A549 (cell line): ENCODE measurements around the gene TKTL1. TPM values are rescaled to one million over a fixed set of nuclear protein-coding genes. Genes with fewer than 3 reads are reported as not detected.

Source experiments
- ATAC-seq, 2 experiments: fragments of 200-7000 bp in 1 of 2; fragments of >200 bp in 1 of 2; cut with Nextera tagmentation in 1 of 2; cut with Tn5 transposase in 1 of 2; 3 replicates each; pipeline versions ENCODE4 v1.8.0 to v1.9.1; 2018 to 2020; ENCODE audit warnings: mild to moderate bottlenecking in 1 of 2, moderate library complexity in 1 of 2
- CTCF ChIA-PET: fragments of 300-600 bp; sonication (Branson Sonifier 250); formaldehyde crosslinking; extraction: SDS; loops from one replicate; lab custom pipeline; 2021; ENCODE audit warnings: antibody characterized with exemption, inconsistent platforms; lab: Yijun Ruan, JAX
- POLR2A ChIA-PET: fragments of 350-600 bp; formaldehyde crosslinking; extraction: SDS; loops from one replicate; lab custom pipeline; 2021; ENCODE audit warnings: antibody characterized with exemption, inconsistent platforms; lab: Yijun Ruan, JAX
- DNase-seq, 2 experiments: peaks; one replicate each; pipeline versions ENCODE4 v3.0.0 to v3.0.0-alpha.2; 2011 to 2016; ENCODE audit warnings: low read depth in 1 of 2, low spot score in 1 of 2
- FAIRE-seq: peaks from 2 replicates; lab custom pipeline; 2011; peaks lifted over from hg19 to GRCh38; lab: Jason Lieb, UNC
- H3K27ac ChIP-seq, 2 experiments: fragments of >200 bp; sonication (Bioruptor Twin); formaldehyde crosslinking; 3 replicates each; pipeline ENCODE4 v1.5.1; 2016 to 2017
- H3K4me1 ChIP-seq: fragments of >200 bp; sonication (Bioruptor Twin); formaldehyde crosslinking; 3 replicates; pipeline ENCODE4 v1.6.1; 2016
- H3K4me2 ChIP-seq: fragments of >200 bp; sonication (Bioruptor Twin); formaldehyde crosslinking; 3 replicates; pipeline ENCODE4 v1.6.1; 2016
- H3K4me3 ChIP-seq: fragments of >200 bp; sonication (Bioruptor Twin); formaldehyde crosslinking; 3 replicates; pipeline ENCODE4 v1.5.1; 2016
- H3K9me3 ChIP-seq: fragments of >200 bp; sonication (Bioruptor Twin); formaldehyde crosslinking; 3 replicates; pipeline ENCODE4 v1.6.1; 2016
- CHD2 ChIP-seq: fragments of 150-350 bp; IDR thresholded peaks from 2 replicates; pipeline ENCODE4 v1.6.1; 2014; ENCODE audit warnings: low read length; ENCODE audit not compliant: partially characterized antibody
- FOSL2 ChIP-seq, 2 experiments: fragments of 450-650 bp in 1 of 2; fragments of >200 bp in 1 of 2; sonication (Bioruptor Twin) in 1 of 2; formaldehyde crosslinking; IDR thresholded peaks; 2 replicates each; pipeline versions ENCODE4 v1.5.0 to v1.6.1; 2016 to 2020; ENCODE audit warnings: mild to moderate bottlenecking in 1 of 2, moderate library complexity in 1 of 2
- GATA3 ChIP-seq: IDR thresholded peaks from 2 replicates; pipeline ENCODE4 v1.6.1; 2012; ENCODE audit warnings: borderline replicate concordance
- JUN ChIP-seq, 2 experiments: fragments of >200 bp; sonication (Bioruptor Twin); formaldehyde crosslinking; IDR thresholded peaks; 2 replicates in 1 of 2; 3 replicates in 1 of 2; pipeline ENCODE4 v1.6.1; 2016 to 2017
- MAFK ChIP-seq: fragments of 450-650 bp; IDR thresholded peaks from 2 replicates; pipeline ENCODE4 v1.6.1; 2014; ENCODE audit not compliant: partially characterized antibody
- MAZ ChIP-seq: fragments of 150-350 bp; IDR thresholded peaks from 2 replicates; pipeline ENCODE4 v1.6.1; 2014; ENCODE audit warnings: antibody characterized with exemption, low read depth, low read length, borderline replicate concordance
- NPAS2 ChIP-seq: fragments of 250-450 bp; sonication (Bioruptor Pico); IDR thresholded peaks from 2 replicates; pipeline ENCODE4 v1.8.0; 2022; ENCODE audit warnings: mild to moderate bottlenecking, moderate library complexity, borderline replicate concordance
- PHF8 ChIP-seq: fragments of 200-600 bp; sonication (generic); IDR thresholded peaks from 2 replicates; pipeline ENCODE4 v1.6.1; 2016; ENCODE audit warnings: low read depth, mild to moderate bottlenecking, antibody characterized with exemption, moderate library complexity, borderline replicate concordance
- POLR2A ChIP-seq: IDR thresholded peaks from 2 replicates; pipeline ENCODE4 v1.6.1; 2012; ENCODE audit warnings: mild to moderate bottlenecking, low read length
- RAD21 ChIP-seq, 2 experiments: fragments of >200 bp in 1 of 2; sonication (Bioruptor Twin) in 1 of 2; formaldehyde crosslinking in 1 of 2; IDR thresholded peaks in 1 of 2; conservative IDR thresholded peaks in 1 of 2; 2 replicates in 1 of 2; 3 replicates in 1 of 2; pipeline ENCODE4 v1.6.1; 2012 to 2018; ENCODE audit warnings: inconsistent platforms in 1 of 2
- RARB ChIP-seq: fragments of 250-450 bp; sonication (Bioruptor Pico); IDR thresholded peaks from 2 replicates; pipeline ENCODE4 v1.8.0; 2021; ENCODE audit warnings: mild to moderate bottlenecking, moderate library complexity
- RNF2 ChIP-seq: fragments of 200-600 bp; sonication (generic); IDR thresholded peaks from 2 replicates; pipeline ENCODE4 v1.6.1; 2016; ENCODE audit warnings: low read depth, mild to moderate bottlenecking, antibody characterized with exemption, moderate library complexity, borderline replicate concordance
- SREBF2 ChIP-seq: fragments of 450-650 bp; IDR thresholded peaks from 2 replicates; pipeline ENCODE4 v1.6.1; 2014; ENCODE audit warnings: mild to moderate bottlenecking, moderate library complexity
- TFCP2L1 ChIP-seq: fragments of 250-450 bp; sonication (Bioruptor Pico); IDR thresholded peaks from 2 replicates; pipeline ENCODE4 v1.5.0; 2021; ENCODE audit warnings: mild to moderate bottlenecking
- TP53 ChIP-seq: fragments of 250-450 bp; sonication (Bioruptor Pico); IDR thresholded peaks from 2 replicates; pipeline ENCODE4 v1.5.0; 2021; ENCODE audit warnings: mild to moderate bottlenecking, moderate library complexity
- WGBS: methylation state at CpG from one replicate; pipeline ENCODE4 v1.1.6; 2017; ENCODE audit errors: missing lambda C conversion rate; 5-methylcytosine and 5-hydroxymethylcytosine counted together
- polyA plus RNA-seq, 4 experiments: library from polyadenylated mRNA; depleted of rRNA in 3 of 4; stranded (reverse); fragments of >200 nt; fragmentation: RNase III in 1 of 4; extraction: RNeasy Plus Mini Kit Qiagen cat#74134 plus additional on column Dnase treatment in 1 of 4; gene quantifications; 2 replicates in 3 of 4; 3 replicates in 1 of 4; pipeline ENCODE4 v1.2.3, GENCODE V29; 2011 to 2017
- TF ChIP-seq, protein P1 (sequence below): IDR thresholded peaks from 2 replicates; pipeline ENCODE4 v1.6.1; 2012
- TF ChIP-seq, protein P2 (sequence below): IDR thresholded peaks from 2 replicates; pipeline ENCODE4 v1.6.1; 2012
- TF ChIP-seq, protein P3 (sequence below): fragments of 200-600 bp; sonication (generic); IDR thresholded peaks from 2 replicates; pipeline ENCODE4 v1.6.1; 2016; ENCODE audit warnings: antibody characterized with exemption, mild to moderate bottlenecking, moderate library complexity
- TF ChIP-seq, protein P4 (sequence below): fragments of >200 bp; sonication (Bioruptor Twin); formaldehyde crosslinking; IDR thresholded peaks from 3 replicates; pipeline ENCODE4 v1.6.1; 2016
- TF ChIP-seq, protein P5 (sequence below): fragments of 250-450 bp; sonication (Bioruptor Pico); IDR thresholded peaks from 2 replicates; pipeline ENCODE4 v1.5.0; 2020; ENCODE audit warnings: low read depth, mild to moderate bottlenecking, moderate library complexity
- TF ChIP-seq, protein P6 (sequence below): fragments of 450-650 bp; IDR thresholded peaks from 2 replicates; pipeline ENCODE4 v1.6.1; 2014; ENCODE audit warnings: antibody characterized with exemption
- TF ChIP-seq, protein P7 (sequence below): fragments of 250-450 bp; sonication (Bioruptor Pico); IDR thresholded peaks from 2 replicates; pipeline ENCODE4 v1.5.0; 2021; ENCODE audit warnings: mild to moderate bottlenecking, moderate library complexity, borderline replicate concordance

The TKTL1 gene
- polyA plus RNA-seq, 2 of the 4 experiments (the other 2 are of a cell fraction), result 0.14 TPM; not detected in 1

DNA sequence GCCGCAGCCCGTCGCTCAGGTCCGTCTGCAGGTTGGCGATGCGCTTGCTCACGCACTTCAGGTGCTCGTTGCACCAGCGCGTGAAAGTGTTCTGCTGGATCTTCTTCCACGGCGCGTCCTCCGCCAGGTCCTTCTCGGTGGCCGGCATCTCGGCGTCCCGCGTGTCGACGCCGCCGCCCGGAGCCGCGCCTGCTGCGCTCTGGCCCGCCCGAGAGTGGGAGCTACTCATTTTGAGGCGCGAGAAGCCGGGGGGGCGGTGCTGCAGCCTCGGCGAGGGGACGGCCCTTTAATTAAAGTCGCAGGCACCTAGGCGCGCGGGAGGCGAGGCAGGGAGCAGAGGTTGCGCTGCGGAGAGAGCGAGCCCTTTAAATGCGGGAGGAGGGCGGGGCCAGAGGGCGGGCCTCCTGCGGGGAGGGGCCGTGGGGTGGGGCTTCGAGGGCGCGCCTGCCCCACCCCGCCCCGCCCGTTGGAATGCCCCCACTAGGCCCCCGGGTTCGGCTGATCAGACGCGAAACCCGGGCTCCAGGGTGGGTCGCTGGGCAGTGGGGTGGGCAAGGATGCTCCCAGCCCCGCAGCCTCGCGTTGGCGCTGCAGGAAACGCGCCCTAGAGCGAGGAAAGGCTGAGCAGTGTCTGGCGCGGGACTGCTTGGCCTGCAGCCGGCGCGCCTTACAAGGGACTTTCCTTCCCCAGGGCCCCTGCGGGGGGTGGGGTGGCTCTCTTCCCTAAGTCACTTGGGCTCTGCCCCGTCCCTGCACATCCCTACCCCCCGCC lies 75.6 kb downstream of the TKTL1 start:
- POLR2A ChIA-PET, result interaction anchor here (0.6 to 1.3 kb wide), 8 partner anchors 8 to 402 kb away, joined by 3 to 11 read pairs (median 3); partner anchors contain the start of gene EMD
- TF ChIP-seq, protein P1, sequence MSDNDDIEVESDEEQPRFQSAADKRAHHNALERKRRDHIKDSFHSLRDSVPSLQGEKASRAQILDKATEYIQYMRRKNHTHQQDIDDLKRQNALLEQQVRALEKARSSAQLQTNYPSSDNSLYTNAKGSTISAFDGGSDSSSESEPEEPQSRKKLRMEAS, result peak; percentile 93
- peak; percentile 39; the same call in 1 of the 2 replicates for TF ChIP-seq GATA3
- TF ChIP-seq SREBF2, result no peak
- peak; percentile 79 to 97; a peak in 4 of 5 replicates for TF ChIP-seq JUN (IDR thresholded peaks at IDR 0.05)
- TF ChIP-seq FOSL2 (IDR thresholded peaks at IDR 0.05), result no peak
- peak; percentile 31; the same call in 1 of the 2 replicates for TF ChIP-seq FOSL2 (CRISPR knock-in tag; IDR thresholded peaks at IDR 0.05)
- TF ChIP-seq, protein P2, sequence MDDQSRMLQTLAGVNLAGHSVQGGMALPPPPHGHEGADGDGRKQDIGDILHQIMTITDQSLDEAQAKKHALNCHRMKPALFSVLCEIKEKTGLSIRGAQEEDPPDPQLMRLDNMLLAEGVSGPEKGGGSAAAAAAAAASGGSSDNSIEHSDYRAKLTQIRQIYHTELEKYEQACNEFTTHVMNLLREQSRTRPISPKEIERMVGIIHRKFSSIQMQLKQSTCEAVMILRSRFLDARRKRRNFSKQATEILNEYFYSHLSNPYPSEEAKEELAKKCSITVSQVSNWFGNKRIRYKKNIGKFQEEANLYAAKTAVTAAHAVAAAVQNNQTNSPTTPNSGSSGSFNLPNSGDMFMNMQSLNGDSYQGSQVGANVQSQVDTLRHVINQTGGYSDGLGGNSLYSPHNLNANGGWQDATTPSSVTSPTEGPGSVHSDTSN, result peak; percentile 62
- TF ChIP-seq, protein P3, sequence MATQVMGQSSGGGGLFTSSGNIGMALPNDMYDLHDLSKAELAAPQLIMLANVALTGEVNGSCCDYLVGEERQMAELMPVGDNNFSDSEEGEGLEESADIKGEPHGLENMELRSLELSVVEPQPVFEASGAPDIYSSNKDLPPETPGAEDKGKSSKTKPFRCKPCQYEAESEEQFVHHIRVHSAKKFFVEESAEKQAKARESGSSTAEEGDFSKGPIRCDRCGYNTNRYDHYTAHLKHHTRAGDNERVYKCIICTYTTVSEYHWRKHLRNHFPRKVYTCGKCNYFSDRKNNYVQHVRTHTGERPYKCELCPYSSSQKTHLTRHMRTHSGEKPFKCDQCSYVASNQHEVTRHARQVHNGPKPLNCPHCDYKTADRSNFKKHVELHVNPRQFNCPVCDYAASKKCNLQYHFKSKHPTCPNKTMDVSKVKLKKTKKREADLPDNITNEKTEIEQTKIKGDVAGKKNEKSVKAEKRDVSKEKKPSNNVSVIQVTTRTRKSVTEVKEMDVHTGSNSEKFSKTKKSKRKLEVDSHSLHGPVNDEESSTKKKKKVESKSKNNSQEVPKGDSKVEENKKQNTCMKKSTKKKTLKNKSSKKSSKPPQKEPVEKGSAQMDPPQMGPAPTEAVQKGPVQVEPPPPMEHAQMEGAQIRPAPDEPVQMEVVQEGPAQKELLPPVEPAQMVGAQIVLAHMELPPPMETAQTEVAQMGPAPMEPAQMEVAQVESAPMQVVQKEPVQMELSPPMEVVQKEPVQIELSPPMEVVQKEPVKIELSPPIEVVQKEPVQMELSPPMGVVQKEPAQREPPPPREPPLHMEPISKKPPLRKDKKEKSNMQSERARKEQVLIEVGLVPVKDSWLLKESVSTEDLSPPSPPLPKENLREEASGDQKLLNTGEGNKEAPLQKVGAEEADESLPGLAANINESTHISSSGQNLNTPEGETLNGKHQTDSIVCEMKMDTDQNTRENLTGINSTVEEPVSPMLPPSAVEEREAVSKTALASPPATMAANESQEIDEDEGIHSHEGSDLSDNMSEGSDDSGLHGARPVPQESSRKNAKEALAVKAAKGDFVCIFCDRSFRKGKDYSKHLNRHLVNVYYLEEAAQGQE, result peak; percentile 30; the same call in 1 of the 2 replicates
- TF ChIP-seq TP53, result peak; percentile 81; the same call in 1 of the 2 replicates
- TF ChIP-seq PHF8, result peak; percentile 96
- peak; percentile 90; the same call in 1 of the 2 replicates for TF ChIP-seq MAZ
- TF ChIP-seq, protein P4, sequence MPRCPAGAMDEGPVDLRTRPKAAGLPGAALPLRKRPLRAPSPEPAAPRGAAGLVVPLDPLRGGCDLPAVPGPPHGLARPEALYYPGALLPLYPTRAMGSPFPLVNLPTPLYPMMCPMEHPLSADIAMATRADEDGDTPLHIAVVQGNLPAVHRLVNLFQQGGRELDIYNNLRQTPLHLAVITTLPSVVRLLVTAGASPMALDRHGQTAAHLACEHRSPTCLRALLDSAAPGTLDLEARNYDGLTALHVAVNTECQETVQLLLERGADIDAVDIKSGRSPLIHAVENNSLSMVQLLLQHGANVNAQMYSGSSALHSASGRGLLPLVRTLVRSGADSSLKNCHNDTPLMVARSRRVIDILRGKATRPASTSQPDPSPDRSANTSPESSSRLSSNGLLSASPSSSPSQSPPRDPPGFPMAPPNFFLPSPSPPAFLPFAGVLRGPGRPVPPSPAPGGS, result peak; percentile 89
- peak; percentile 75; the same call in 1 of the 2 replicates for TF ChIP-seq RARB (CRISPR knock-in tag)
- TF ChIP-seq NPAS2, result no peak
- 0 out of 2 replicates have a peak, but pooled peaks have one; percentile 33 for TF ChIP-seq TFCP2L1
- TF ChIP-seq CHD2, result no peak
- peak; percentile 100 for TF ChIP-seq POLR2A
- TF ChIP-seq RAD21 (conservative IDR thresholded peaks at IDR 0.05 in 1 of 2, IDR thresholded peaks at IDR 0.05 in 1 of 2), result no peak
- peak overlapping the region; percentile 98 to 100 for H3K27ac ChIP-seq
- CTCF ChIA-PET, result interaction anchor here (1.8 kb wide), 1 partner anchor 21 kb away, joined by 4 read pairs; no protein-coding TSS in a partner anchor
- H3K4me3 ChIP-seq, result peak overlapping the region; percentile 98
- WGBS, result 0% methylated on average over 7 of the region's 77 CpGs
- H3K9me3 ChIP-seq, result no peaks in the 10 kb centered on the region
- peak overlapping the region; percentile 99 for H3K4me2 ChIP-seq
- FAIRE-seq, result no peak
- DNase-seq, result peak; percentile 70 to 96
- ATAC-seq, result peak; percentile 30 to 65
- H3K4me1 ChIP-seq, result peaks cover 46% of the 10 kb centered on the region

DNA sequence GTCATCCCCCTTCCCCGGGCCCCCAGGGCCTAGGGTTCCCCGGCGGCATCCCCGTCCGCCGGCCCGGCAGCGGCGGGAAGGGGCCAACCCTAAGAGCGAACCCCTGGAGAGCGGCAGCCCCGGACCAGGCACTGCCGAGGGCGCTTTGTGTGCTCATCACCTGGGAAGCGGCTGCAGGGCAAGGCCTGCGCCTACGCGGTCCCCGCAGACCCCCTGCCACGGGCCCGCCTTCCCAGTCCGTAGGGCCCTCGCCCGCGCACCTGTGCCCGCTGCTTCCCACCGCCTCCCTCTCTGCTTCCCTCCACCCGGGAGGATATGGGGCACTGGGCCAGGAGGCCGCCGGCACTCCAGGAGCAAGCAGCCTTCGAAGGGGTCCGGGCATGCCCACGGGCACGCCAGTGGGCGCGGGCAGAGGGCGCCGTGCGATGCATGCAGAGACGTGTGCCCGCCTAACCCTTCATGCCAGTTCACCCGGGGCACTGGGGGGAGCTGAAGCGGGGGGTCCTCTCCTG lies 76.2 kb downstream of the TKTL1 start:
- Histone ChIP-seq H3K9me3 (no peaks in the 10 kb centered on the region), H3K27ac (peak overlapping the region; percentile 86 to 100), H3K4me3 (peak overlapping the region; percentile 98), H3K4me2 (peak overlapping the region; percentile 99), H3K4me1 (peaks cover 39% of the 10 kb centered on the region)
- WGBS, result 0% methylated on average over 1 of the region's 43 CpGs
- ATAC-seq, result peak; percentile 2 to 7; a peak in 5 of 6 replicates
- ChIA-PET CTCF (no interaction called here), POLR2A (no interaction called here)
- FAIRE-seq, result no peak
- DNase-seq, result no peak
- TF ChIP-seq, protein P5, sequence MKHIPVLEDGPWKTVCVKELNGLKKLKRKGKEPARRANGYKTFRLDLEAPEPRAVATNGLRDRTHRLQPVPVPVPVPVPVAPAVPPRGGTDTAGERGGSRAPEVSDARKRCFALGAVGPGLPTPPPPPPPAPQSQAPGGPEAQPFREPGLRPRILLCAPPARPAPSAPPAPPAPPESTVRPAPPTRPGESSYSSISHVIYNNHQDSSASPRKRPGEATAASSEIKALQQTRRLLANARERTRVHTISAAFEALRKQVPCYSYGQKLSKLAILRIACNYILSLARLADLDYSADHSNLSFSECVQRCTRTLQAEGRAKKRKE (CRISPR knock-in tag), result no peak
- TF ChIP-seq MAFK (no peak), GATA3 (no peak), RNF2 (peak; percentile 83; the same call in 1 of the 2 replicates), PHF8 (no peak)
- TF ChIP-seq, protein P1, result peak; percentile 50
- TF ChIP-seq, protein P6, sequence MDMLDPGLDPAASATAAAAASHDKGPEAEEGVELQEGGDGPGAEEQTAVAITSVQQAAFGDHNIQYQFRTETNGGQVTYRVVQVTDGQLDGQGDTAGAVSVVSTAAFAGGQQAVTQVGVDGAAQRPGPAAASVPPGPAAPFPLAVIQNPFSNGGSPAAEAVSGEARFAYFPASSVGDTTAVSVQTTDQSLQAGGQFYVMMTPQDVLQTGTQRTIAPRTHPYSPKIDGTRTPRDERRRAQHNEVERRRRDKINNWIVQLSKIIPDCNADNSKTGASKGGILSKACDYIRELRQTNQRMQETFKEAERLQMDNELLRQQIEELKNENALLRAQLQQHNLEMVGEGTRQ, result no peak
- TF ChIP-seq, protein P7, sequence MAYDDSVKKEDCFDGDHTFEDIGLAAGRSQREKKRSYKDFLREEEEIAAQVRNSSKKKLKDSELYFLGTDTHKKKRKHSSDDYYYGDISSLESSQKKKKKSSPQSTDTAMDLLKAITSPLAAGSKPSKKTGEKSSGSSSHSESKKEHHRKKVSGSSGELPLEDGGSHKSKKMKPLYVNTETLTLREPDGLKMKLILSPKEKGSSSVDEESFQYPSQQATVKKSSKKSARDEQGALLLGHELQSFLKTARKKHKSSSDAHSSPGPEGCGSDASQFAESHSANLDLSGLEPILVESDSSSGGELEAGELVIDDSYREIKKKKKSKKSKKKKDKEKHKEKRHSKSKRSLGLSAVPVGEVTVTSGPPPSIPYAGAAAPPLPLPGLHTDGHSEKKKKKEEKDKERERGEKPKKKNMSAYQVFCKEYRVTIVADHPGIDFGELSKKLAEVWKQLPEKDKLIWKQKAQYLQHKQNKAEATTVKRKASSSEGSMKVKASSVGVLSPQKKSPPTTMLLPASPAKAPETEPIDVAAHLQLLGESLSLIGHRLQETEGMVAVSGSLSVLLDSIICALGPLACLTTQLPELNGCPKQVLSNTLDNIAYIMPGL (CRISPR knock-in tag), result no peak
